SK-N-SH treated with all-trans-retinoic acid at 6 μM for 48 hours (cell line): Measurements from ENCODE around the gene RET.

Experiments used
- ATAC-seq: fragments of 200-7000 bp; cut with Tn5 transposase; 3 replicates; pipeline ENCODE4 v1.9.1; 2020; ENCODE audit warnings: mild to moderate bottlenecking, moderate library complexity
- GLIS3 ChIP-seq: fragments of 250-450 bp; sonication (Bioruptor Pico); IDR thresholded peaks from 2 replicates; pipeline ENCODE4 v1.5.0; 2020; ENCODE audit warnings: mild to moderate bottlenecking, moderate library complexity
- PPARA ChIP-seq: fragments of 250-450 bp; sonication (Bioruptor Pico); IDR thresholded peaks from 2 replicates; pipeline ENCODE4 v1.5.0; 2020; ENCODE audit warnings: mild to moderate bottlenecking, borderline replicate concordance
- SNAI2 ChIP-seq: fragments of 250-450 bp; sonication (Bioruptor Pico); IDR thresholded peaks from 2 replicates; pipeline ENCODE4 v1.5.0; 2020; ENCODE audit warnings: mild to moderate bottlenecking, moderate library complexity
- ZFP30 ChIP-seq: fragments of 450-650 bp; formaldehyde crosslinking; IDR thresholded peaks from 2 replicates; pipeline ENCODE4 v1.5.0; 2022; ENCODE audit warnings: mild to moderate bottlenecking, moderate library complexity
- ZNF565 ChIP-seq: fragments of 450-650 bp; formaldehyde crosslinking; conservative IDR thresholded peaks from 2 replicates; pipeline ENCODE4 v1.5.0; 2020; ENCODE audit warnings: low read depth, mild to moderate bottlenecking, moderate library complexity
- ZNF70 ChIP-seq: fragments of 450-650 bp; formaldehyde crosslinking; IDR thresholded peaks from 2 replicates; pipeline ENCODE4 v1.5.0; 2020; ENCODE audit warnings: mild to moderate bottlenecking, moderate library complexity
- ZNF8 ChIP-seq: fragments of 450-650 bp; formaldehyde crosslinking; IDR thresholded peaks from 2 replicates; pipeline ENCODE4 v1.5.0; 2020; ENCODE audit warnings: mild to moderate bottlenecking, moderate library complexity
- TF ChIP-seq, protein P1 (sequence below): fragments of 250-450 bp; sonication (Bioruptor Pico); IDR thresholded peaks from 2 replicates; pipeline ENCODE4 v1.8.0; 2020; ENCODE audit warnings: mild to moderate bottlenecking, moderate library complexity, borderline replicate concordance
- TF ChIP-seq, protein P2 (sequence below): fragments of 250-450 bp; sonication (Bioruptor Pico); IDR thresholded peaks from 2 replicates; pipeline ENCODE4 v1.5.1; 2021; ENCODE audit warnings: mild to moderate bottlenecking, moderate library complexity
- TF ChIP-seq, protein P3 (sequence below): fragments of 250-450 bp; sonication (Bioruptor Pico); IDR thresholded peaks from 2 replicates; pipeline ENCODE4 v1.8.0; 2021; ENCODE audit warnings: low read depth, mild to moderate bottlenecking, moderate library complexity, borderline replicate concordance
- TF ChIP-seq, protein P4 (sequence below): fragments of 250-450 bp; sonication (Bioruptor Pico); IDR thresholded peaks from 2 replicates; pipeline ENCODE4 v1.5.0; 2020; ENCODE audit warnings: mild to moderate bottlenecking, moderate library complexity
- TF ChIP-seq, protein P5 (sequence below): fragments of 250-450 bp; sonication (Bioruptor Pico); IDR thresholded peaks from 2 replicates; pipeline ENCODE4 v1.5.1; 2020; ENCODE audit warnings: low read depth, mild to moderate bottlenecking, moderate library complexity

Gene RET

DNA sequence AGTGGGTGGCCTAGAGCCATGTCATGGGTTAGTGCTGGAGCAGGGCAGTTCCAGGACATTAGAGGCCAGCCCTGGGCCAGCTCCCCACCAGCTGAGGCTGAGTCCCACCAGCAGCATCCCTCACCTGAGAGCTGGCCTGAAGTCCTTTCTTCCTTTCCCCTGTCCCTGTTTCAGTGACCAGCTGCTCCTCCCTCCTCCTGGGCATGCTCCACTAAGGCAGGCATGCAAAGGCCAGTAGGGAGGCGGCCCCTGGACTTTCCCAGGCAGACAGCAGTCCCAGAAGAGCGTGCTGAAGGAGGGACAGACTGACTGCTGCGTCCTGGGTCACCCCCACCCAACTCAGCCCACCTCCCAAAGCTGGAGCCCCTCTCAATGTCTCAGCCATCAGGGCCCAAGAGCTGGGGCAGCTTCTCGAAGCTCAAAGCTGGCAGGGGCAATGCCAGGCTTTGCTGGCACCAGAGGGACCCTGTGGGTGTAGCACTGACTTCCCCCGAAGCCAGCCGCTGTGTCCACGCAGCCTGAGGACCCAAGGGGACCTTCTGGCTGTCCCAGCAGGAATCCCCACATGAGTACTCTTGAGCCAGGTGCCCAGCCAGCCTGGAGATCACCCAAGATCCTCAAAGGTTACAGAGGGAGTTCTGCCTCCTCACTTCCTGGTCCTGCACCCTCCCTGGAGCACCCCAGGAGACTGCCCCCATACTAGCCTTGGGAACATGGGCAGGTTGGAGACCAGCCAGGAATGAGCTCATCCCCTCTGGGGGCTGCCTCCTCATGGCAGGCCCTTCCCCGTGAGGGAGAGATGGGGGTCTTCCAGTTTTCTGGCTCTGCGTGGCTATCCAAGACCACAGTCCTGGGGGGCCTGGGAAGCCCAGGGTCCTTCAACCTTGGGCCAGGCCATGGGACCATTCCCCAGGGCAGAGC is 35.2 kb upstream of the RET start (continued):
- TF ChIP-seq, protein P1, sequence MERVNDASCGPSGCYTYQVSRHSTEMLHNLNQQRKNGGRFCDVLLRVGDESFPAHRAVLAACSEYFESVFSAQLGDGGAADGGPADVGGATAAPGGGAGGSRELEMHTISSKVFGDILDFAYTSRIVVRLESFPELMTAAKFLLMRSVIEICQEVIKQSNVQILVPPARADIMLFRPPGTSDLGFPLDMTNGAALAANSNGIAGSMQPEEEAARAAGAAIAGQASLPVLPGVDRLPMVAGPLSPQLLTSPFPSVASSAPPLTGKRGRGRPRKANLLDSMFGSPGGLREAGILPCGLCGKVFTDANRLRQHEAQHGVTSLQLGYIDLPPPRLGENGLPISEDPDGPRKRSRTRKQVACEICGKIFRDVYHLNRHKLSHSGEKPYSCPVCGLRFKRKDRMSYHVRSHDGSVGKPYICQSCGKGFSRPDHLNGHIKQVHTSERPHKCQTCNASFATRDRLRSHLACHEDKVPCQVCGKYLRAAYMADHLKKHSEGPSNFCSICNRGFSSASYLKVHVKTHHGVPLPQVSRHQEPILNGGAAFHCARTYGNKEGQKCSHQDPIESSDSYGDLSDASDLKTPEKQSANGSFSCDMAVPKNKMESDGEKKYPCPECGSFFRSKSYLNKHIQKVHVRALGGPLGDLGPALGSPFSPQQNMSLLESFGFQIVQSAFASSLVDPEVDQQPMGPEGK (CRISPR knock-in tag), result no peak
- TF ChIP-seq SNAI2 (CRISPR knock-in tag) (no peak), ZNF565 (CRISPR knock-in tag) (no peak)
- TF ChIP-seq, protein P2, sequence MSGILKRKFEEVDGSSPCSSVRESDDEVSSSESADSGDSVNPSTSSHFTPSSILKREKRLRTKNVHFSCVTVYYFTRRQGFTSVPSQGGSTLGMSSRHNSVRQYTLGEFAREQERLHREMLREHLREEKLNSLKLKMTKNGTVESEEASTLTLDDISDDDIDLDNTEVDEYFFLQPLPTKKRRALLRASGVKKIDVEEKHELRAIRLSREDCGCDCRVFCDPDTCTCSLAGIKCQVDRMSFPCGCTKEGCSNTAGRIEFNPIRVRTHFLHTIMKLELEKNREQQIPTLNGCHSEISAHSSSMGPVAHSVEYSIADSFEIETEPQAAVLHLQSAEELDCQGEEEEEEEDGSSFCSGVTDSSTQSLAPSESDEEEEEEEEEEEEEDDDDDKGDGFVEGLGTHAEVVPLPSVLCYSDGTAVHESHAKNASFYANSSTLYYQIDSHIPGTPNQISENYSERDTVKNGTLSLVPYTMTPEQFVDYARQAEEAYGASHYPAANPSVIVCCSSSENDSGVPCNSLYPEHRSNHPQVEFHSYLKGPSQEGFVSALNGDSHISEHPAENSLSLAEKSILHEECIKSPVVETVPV (CRISPR knock-in tag), result no peak
- TF ChIP-seq, all 23 proteins: peak for 0

DNA sequence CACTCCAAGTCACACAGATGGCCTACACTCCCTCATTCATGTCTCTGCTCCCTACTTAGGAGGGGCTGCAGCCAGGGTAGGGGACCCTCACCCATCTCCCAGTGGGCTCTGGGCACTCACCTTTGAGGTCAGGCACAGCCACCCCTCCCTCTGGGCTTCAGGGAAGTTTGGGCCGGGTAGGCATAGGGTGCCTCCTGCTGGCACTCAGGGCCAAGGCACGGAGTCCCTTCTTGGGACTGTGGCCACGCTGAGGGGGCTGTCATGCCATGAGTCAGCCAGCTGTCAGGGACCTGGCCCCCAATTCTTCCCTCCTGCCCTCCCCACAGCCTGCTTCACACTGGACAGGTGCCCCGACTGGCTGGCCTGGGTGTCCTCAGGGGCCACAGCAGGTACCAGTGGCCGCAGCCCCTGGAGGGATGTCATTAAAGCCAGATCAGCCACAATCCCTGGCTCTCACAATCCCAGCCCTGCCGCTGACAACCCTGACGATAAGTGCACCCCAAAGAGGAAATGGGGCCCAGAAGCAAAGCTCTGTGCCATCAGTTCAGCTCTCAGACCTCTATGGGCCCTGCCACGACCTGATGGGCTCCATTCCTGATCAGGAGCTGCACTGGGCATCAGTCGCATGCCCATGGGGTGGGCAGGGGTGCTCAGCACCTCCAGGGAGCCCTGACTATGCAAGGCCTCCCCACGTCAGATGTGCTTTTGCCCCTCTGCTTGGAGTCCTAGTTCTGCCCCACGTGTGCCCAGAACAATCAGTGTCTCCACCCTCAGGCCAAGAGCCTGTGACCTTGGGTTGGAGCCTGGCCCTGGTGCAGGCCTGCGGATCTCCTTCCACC is 34.1 kb upstream of the RET start:
- TF ChIP-seq, protein P3, sequence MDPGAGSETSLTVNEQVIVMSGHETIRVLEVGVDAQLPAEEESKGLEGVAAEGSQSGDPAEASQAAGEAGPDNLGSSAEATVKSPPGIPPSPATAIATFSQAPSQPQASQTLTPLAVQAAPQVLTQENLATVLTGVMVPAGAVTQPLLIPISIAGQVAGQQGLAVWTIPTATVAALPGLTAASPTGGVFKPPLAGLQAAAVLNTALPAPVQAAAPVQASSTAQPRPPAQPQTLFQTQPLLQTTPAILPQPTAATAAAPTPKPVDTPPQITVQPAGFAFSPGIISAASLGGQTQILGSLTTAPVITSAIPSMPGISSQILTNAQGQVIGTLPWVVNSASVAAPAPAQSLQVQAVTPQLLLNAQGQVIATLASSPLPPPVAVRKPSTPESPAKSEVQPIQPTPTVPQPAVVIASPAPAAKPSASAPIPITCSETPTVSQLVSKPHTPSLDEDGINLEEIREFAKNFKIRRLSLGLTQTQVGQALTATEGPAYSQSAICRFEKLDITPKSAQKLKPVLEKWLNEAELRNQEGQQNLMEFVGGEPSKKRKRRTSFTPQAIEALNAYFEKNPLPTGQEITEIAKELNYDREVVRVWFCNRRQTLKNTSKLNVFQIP (CRISPR knock-in tag), result no peak
- TF ChIP-seq ZNF70 (CRISPR knock-in tag), result no peak
- no peak for ATAC-seq

DNA sequence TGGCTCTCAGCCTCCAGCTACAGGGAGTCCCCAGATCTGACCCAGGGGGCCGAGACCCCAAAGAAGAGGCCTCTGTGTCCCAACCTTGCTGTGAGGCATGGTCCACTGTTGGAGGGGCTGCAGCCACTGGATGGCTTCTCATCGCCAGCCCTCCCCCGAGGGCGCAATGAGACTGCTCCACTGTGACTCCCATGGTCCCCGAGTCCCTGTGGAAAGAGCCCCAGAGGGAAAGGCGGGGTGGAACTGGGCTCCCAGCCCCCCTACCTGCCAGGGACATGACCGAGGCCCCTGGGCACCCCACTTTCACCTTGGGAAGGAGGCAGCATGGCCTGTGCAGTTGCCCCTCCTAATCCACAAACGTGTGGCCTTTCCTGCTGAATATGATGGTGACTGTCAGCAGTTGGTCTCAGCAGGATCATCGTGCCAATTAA is 33.5 kb upstream of the RET start:
- ATAC-seq, result no peak

More for the DNA sequence above, 33.5 kb upstream of the RET start:
- TF ChIP-seq ZNF8, result no peak
- no peak for TF ChIP-seq GLIS3 (CRISPR knock-in tag)
- no peak for TF ChIP-seq PPARA (CRISPR knock-in tag)
- TF ChIP-seq, protein P4, sequence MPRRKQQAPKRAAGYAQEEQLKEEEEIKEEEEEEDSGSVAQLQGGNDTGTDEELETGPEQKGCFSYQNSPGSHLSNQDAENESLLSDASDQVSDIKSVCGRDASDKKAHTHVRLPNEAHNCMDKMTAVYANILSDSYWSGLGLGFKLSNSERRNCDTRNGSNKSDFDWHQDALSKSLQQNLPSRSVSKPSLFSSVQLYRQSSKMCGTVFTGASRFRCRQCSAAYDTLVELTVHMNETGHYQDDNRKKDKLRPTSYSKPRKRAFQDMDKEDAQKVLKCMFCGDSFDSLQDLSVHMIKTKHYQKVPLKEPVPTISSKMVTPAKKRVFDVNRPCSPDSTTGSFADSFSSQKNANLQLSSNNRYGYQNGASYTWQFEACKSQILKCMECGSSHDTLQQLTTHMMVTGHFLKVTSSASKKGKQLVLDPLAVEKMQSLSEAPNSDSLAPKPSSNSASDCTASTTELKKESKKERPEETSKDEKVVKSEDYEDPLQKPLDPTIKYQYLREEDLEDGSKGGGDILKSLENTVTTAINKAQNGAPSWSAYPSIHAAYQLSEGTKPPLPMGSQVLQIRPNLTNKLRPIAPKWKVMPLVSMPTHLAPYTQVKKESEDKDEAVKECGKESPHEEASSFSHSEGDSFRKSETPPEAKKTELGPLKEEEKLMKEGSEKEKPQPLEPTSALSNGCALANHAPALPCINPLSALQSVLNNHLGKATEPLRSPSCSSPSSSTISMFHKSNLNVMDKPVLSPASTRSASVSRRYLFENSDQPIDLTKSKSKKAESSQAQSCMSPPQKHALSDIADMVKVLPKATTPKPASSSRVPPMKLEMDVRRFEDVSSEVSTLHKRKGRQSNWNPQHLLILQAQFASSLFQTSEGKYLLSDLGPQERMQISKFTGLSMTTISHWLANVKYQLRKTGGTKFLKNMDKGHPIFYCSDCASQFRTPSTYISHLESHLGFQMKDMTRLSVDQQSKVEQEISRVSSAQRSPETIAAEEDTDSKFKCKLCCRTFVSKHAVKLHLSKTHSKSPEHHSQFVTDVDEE (CRISPR knock-in tag), result no peak
- TF ChIP-seq, protein P2 (CRISPR knock-in tag), result no peak
- TF ChIP-seq, protein P3 (CRISPR knock-in tag), result no peak
- no peak for TF ChIP-seq ZFP30 (CRISPR knock-in tag)
- TF ChIP-seq, protein P5, sequence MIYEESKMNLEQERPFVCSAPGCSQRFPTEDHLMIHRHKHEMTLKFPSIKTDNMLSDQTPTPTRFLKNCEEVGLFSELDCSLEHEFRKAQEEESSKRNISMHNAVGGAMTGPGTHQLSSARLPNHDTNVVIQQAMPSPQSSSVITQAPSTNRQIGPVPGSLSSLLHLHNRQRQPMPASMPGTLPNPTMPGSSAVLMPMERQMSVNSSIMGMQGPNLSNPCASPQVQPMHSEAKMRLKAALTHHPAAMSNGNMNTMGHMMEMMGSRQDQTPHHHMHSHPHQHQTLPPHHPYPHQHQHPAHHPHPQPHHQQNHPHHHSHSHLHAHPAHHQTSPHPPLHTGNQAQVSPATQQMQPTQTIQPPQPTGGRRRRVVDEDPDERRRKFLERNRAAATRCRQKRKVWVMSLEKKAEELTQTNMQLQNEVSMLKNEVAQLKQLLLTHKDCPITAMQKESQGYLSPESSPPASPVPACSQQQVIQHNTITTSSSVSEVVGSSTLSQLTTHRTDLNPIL (CRISPR knock-in tag), result no peak
- no peak for TF ChIP-seq SNAI2 (CRISPR knock-in tag)
- TF ChIP-seq, all 23 proteins: peak for 0
